Adrenal gland (tissue), 5 donors: Measurements from ENCODE around the gene KLHL29.

Experiments
- CTCF ChIP-seq, 6 experiments: fragments of 450-650 bp in 4 of 6; fragments of 200-600 bp in 2 of 6; sonication (generic) in 1 of 6; IDR thresholded peaks; 1 replicate in 5 of 6; 2 replicates in 1 of 6; pipeline versions ENCODE4 v1.5.1 to v1.8.0; 2016 to 2021; ENCODE audit warnings: antibody characterized with exemption in 6 of 6, mild to moderate bottlenecking in 2 of 6, moderate library complexity in 1 of 6
- POLR2A ChIP-seq, 2 donors: fragments of 450-650 bp; IDR thresholded peaks; one replicate each; pipeline ENCODE4 v1.6.1; 2017; ENCODE audit warnings: antibody characterized with exemption in 2 of 2, mild to moderate bottlenecking in 2 of 2, moderate library complexity in 1 of 2
- donor health status: DM: no; HTN: no; CAD: no.

DNA sequence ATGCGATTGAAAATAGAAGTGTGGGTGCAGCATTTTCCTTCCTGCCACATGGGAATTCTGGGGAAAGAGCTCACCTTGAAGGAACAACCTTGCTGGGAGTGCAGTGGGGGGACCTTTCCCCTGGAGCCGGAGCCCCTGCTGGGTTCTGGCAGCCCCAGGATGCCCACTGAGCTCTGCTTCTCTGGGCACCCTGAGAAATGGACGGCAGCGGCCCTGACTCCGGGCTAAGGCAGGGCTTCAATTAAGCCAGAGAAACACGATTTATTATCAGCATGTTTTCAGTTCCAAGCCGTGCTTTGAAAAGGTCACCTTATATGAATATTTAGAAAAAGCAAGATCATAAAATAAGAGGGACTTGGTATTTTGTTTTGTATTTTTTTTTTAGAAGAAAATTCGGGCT lies 68.5 kb downstream of the KLHL29 start:
- TF ChIP-seq CTCF (IDR thresholded peaks at IDR 0.05), result no peak
- TF ChIP-seq POLR2A (IDR thresholded peaks at IDR 0.05), result no peak
